Embryonic facial prominence (tissue), 1 donor: ENCODE results near the gene ACTR2.
A peak's percentile ranks its signal among the peaks of the same experiment; 100 is the strongest.
"Not testable (repeated sequence)": the region's sequence is repeated elsewhere in the genome, so short reads cannot be mapped to it uniquely, and the experiment has no call there.

Experiments used
- DNase-seq: peaks from one replicate; pipeline ENCODE4 v3.0.0-alpha.2; 2016; ENCODE audit errors: extremely low spot score

ACTR2 gene

DNA sequence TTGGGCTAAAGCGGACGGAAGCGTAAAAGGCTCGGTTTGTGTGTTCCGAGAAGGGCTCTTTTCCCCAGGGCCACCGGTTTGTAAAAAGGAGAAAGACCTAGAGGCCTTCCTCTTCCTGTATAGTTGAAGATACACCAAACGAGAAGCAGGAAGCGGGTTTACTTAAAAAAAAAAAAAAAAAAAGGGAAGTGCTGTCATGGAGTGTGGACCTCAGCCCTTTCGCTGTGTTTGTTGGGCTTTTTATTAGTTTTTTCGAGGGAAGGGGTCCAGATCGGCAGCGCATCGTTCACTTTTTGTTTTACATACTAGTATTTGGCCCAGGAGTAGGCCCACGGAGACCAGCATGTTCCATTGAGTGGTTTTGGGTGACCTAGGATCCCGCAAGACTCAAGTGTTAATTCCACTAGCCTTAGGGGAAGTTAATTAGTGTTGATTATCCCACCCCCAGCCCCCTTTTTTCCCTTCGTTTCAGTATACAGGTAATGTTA lies 676 bp downstream of the ACTR2 start:
- DNase-seq, result peak; percentile 13

DNA sequence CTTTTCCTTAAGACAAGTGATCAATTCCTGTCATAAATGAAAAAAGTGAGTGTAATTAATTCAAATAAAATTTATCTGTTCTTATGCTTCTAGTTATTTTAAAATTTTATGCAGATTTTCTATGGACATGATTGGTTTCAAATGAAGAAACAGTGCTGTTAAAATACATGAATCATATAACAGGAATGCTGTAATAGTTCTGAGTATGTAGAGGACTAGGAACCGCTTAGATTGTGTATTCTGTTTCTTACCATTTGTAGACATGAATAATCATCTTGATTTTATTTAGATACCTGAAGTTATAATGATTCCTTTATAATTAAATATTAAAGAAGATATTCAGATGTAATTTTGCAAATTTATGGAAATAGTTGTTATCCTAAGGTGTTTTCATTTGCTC lies 3.5 kb downstream of the ACTR2 start:
- DNase-seq, result no peak

DNA sequence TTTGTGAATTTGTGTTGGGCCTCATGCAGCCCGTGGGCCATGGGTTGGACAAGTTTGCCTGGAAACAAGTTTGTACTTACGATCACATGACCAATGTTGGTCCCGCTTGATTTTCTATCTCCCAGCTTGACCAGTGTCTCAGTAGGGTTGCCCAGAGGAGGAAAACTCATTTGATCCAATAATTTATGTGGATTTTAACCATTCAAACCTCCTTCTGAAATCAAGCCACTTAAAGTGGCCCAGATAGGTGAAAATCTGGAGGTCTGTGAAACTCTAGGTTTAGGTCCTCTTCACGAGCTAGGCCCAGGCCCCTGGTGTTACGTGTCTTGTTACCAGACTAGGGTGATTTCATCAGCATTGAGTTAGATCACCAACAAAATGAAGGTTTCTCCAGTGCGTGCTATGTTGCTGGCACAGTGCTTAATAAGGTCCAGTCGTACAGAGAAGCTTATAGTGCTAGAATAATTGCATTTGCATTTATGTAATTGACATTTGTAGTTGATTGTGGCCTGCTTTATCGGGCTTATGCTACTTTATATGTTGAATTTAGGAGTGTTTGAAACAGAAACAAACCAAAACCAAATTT lies 4.4 kb downstream of the ACTR2 start:
- no peak for DNase-seq

DNA sequence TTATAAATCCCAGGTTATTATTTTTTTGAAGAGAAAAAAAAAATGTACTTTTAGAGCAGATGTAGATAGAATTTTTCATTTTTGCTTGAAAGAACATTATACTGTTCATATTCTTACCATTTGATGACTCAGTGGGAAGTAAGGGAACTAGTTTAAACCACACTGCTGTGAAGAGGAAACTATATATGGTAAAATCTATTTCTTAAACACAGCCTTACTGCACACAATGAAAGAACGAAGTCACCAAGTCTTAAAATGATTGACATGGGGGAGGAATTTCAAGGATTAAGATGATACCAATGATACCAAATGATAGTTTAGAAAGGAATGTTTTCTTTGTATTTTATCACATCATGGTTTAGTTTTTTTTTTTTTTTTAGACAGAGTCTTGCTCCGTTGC lies 5.0 kb downstream of the ACTR2 start:
- DNase-seq, result no peak

DNA sequence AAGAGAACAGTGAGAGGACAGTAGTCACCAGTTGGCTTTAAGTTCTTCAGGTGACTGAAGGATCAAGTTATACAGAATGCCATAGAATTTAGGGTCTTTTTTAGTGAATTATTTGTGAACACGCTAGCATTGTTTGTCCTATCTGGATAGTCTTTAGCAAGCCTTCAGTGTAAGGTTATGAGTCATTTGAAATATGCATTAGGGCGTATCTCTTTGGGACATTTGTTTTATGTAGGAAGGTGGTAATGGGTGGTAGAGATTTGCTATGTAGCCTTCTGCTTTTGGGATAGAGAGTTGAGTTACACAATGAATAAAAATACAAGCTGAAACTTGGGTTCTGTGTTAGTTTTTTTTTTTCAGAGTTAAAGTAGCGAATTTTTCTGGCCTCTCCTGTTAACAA lies 13.0 kb downstream of the ACTR2 start:
- DNase-seq, result no peak

DNA sequence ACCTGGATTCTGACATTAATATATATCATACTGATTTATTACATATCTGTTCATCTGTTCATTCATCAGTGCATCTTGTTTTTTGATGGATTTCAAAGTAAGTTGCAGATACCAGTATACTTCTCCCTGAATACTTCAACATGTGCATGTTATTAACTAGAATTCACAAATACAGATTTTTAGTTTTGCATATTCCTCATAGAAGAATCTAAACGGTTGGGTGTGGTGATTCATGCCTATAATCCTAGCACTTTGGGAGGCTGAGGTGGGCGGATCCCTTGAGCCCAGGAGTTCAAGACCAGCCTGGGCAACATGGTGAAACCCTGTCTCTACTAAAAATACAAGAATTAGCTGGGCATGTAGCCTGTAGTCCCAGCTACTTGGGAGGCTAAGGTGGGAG lies 16.8 kb downstream of the ACTR2 start:
- not testable (repeated sequence) for DNase-seq

DNA sequence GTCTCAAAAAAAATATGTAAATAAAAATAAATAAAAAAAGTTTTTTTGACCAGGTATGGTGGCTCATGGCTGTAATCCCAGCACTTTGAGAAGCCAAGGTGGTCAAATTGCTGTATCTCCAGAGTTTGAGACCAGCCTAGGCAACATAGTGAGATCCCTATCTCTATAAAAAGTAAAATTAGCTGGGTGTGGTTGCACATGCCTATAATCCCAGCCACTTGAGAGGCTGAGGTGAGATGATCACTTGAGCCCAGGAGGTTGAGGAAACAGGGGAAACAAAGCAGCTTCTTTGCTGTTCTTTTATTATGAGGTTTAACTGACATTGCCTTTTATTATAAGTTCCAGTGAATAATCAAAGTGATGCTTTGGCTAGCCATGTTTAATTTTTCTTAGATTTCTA lies 25.0 kb downstream of the ACTR2 start:
- DNase-seq, result no peak

DNA sequence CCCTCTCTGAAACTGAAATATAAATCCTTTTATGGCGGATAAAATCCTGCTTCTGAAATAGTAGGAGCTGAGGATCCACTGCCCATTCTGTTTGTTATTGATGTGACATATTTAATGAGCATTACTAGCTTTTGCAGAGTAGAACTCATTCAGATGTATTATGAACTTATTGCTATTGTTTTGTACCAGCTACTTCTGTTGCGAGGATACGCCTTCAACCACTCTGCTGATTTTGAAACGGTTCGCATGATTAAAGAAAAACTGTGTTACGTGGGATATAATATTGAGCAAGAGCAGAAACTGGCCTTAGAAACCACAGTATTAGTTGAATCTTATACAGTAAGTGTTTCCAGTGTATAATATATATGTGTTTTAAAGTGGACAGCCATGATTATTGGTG lies 27.7 kb downstream of the ACTR2 start:
- DNase-seq, result no peak

DNA sequence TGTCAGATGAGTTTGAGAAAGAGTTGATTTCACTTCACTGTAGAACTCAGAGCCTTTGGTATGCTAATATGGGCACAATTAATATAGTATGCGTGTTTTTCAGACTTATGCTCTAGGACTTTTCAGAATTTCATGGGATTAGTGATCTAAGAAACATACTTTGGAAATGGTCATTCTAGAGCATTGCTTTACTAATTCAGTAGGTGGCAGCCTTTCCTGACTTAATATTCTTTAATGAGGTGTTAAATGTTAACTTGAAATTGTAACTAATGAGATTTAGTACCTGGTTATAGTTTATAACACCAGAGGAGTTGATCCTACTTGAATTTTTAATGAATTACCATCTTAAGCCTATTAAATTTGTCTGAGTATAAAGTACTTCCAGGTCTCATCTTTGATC lies 28.4 kb downstream of the ACTR2 start:
- DNase-seq, result no peak

DNA sequence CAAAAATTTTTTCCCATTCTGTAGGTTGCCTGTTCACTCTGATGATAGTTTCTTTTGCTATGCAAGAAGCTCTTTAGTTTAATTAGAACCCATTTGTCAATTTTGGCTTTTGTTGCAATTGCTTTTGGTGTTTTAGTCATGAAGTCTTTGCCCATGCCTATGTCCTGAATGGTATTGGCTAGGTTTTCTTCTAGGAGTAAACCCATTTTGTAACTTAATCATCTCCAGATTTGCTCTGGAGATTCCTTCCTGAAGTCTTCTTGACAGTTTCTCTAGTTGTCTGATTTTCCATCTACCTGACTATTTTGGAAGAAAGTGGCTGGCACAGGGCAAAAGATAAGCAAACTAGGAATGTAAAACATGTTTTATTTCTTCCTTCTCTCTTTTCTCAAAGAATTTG lies 30.2 kb downstream of the ACTR2 start:
- DNase-seq, result not testable (repeated sequence)

DNA sequence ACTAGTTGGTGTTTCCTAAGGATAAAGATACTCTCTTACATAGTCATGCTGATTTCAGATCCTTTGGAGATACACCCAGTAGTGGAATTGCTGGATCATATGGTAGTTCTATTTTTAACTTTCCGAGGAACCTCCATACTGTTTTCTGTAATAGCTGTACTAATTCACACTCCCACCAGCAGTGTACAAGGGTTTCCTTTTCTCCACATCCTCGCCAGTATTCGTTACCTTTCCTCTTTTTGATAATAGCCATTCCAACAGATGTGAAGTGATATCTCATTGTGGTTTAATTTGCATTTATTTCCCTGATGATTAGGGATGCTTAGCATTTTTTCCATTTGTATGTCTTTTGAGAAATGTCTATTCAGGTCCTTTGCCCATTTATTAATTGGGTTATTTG lies 34.0 kb downstream of the ACTR2 start:
- DNase-seq, result no peak

DNA sequence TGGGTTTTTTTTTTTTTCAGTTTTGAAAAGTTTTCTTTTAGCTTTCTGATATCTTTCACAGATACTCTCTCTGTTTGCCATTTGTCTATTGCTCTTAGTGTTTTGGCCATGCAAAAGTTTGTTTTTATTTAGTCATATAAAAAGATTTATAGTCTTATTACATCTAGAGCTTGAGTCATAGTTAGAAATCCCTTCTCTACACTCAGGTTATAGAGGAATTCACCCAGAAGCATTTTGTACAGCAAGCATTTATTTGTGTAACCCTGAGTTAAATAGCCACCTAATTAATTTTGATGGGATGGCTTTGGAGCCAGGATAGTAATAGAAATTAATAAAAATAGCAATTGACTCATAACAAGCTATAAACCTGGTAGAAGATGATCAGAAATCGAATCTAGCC lies 35.6 kb downstream of the ACTR2 start:
- DNase-seq, result no peak

DNA sequence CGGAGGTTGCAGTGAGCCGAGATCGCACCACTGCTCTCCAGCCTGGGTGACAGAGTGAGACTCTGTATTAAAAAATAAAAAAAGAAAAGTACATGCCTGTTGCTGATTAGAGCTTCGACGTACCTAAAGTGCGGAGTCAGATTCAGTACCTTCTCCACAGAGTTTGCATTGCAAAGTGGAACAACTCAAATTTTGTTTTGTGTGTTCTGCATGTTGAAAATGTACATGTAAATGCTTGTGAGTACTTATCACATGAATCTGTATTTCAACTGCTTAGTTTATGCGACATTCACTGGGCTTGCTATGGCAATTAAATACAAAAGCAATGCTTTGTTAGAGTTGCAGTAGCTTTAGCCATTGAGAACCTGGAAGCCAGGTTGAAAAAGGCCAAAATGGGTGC lies 36.4 kb downstream of the ACTR2 start:
- DNase-seq, result no peak

DNA sequence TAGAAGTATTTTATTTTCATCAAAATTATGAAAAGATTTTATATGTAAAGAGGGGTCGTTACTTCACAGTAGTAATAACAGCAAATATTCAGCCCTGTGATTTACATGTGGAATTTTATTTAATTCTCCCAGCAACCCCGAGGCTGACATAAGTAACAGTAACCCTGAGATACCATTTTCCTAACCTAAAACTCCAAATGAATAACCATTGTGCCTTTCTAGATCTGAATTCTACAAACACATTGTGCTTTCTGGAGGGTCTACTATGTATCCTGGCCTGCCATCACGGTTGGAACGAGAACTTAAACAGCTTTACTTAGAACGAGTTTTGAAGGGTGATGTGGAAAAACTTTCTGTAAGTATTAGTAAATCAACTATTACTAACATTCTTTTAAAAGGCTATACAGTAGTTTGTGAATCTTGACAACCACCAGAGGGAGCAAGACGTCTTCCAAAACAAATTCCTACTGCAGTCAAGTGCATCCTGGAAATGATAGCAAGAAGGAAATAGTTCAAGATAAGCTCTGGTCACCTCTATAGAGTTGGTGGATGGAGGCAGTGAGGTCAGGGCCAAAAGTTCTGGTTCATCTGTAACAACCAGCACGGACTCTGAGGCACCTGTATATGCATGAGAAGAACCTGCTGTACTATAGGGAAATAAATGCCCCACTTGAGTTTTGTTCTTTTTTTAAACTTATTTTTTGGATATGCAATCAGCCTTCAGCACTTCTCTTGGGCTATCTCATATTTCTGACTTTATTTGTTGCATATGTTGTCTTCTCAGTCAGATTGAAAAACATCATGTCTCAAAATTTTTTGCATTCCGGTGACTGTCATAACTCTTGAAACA lies 37.4 kb downstream of the ACTR2 start:
- DNase-seq, result peak; percentile 73

DNA sequence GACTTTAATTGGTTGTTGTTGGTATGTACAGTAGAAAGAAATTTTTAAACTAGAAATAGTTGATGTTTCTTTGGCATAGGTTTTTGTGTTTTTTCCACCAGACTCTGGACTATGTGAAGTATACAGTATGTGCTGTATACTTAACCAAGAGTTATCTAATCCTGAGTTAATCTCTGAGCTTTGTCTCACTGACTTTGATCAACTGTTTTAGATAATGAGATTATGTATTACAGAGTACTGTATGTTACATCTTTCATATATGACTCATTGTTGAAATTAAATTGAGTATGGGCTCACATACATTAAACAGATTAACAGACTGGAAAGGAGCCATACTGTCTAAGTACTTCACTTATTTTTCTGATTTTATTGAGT lies 38.0 kb downstream of the ACTR2 start:
- DNase-seq, result no peak

DNA sequence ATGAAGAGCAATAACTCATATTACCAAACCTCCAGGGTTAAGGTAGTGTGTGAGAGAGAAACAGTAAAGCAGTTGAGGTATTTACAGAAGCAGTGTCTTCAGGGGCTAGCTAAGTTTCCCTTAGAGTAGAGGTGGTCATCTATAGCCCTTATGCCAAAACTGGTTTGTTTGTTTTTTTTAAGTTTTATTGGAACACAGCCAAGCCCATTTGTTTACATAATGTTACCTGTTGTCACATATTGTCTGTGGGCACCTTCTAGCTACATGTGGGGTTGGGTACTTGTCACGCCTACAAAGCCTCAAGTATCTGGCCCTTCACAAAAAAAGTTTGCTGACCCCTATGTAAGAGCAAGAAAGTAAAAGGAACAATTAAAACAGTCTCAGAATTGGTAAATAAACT lies 39.4 kb downstream of the ACTR2 start:
- DNase-seq, result no peak

DNA sequence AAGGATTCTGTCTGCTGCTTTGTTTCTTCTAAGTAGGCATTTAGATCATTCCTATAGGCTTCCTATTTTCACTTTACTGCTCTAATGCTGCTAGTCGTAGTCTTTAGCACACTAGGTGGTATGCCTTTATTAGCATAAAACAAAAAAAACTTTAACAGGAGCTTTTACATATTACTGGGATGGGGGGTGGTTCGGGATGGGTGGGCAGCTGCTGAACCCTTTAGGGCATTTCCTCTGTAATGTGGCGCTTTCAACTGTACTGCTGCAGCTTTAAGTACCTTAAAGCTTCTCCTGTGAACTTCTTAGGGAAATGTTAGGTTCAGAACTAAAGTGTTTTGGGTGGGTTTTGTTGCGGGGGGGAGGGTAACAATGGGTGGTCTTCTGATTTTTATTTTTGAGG lies 41.3 kb downstream of the ACTR2 start:
- DNase-seq, result no peak

DNA sequence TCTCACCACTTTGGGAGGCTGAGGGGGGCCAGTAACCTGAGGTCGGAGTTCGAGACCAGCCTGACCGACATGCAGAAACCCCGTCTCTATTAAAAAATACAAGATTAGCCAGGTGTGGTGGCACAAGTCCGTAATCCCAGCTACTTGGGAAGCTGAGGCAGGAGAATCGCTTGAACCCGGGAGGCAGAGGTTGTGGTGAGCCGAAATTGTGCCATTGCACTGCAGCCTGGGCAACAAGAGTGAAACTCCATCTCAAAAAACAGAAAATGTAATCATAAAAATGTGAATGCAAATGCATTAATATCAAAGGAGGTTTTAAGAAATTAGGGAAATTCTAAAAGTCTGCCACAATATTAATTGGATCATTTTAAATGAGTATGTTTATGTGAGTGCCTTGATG lies 45.7 kb downstream of the ACTR2 start:
- DNase-seq, result no peak

DNA sequence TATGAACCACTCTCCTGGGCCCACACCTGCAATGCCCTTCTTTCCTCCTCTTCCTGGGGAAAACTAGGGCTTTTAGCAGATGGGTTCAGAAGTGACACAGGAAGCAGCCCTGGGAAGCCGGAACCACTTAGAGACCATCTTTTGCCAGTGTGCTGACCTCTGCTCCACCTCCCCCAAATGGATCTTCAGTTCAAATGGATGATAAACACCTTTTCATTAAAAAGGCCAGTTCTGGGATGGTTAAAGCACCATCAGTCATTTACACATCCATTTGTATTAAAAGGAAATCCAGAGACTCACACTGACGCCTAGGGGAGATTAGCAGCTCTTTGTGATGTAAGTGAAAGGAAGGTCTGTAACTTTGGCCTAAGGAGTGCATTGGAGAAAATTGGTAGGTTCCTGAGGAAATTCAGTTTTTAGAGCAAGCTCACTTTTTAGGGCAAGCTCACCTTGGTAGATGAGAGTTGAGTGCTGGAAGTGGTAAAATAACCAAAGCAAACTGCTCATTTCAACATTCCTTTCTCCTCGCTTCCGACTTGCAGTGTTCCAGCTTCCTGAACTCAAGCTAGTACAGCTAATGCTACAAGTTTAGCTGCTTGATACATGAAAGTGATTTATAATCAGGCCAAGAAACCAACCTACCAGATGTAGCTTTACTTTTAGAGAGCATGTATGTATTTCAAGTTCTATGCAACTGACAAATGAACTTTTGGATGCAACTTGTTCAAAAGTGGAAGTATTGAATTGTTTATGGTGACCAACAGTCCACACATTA lies 47.7 kb downstream of the ACTR2 start:
- no peak for DNase-seq

DNA sequence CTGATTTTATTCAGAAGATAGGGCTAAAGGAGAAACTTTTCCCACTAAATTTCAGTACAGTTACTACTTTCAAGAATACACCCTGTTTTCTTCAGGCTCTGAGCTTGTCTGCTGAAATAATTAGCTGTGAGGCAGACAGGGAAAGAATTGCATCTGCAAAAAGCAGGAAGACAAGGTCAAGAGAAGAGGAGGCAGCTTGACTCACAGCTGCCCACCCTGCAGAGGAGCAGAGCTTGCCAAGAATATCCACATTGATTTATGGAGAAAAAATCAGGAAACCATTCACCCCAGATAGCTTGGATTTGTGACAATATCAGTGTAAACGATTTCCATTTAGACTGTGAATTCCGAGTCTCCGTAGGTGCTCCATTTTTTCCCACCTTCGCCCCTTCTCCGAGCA lies 49.0 kb downstream of the ACTR2 start:
- DNase-seq, result no peak

DNA sequence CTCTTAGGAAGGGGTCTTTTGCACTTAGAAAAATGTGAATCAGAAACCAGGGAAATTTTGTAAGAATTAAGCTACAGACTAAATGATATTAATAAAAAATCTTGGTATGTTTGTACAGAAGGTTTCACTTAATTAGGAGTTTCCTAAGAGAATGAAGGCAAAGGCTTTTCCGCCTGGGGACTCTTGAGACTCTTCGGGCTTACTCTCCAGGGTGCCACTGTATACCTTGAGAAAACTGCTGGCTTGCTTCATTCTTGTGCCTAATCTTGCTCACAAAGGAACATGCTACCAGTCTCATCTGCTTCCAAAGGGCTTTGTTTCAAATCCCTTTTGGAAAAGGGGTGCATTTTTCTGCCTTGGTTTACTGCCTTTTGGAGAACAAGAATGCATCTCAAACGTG lies 49.5 kb downstream of the ACTR2 start:
- DNase-seq, result no peak

DNA sequence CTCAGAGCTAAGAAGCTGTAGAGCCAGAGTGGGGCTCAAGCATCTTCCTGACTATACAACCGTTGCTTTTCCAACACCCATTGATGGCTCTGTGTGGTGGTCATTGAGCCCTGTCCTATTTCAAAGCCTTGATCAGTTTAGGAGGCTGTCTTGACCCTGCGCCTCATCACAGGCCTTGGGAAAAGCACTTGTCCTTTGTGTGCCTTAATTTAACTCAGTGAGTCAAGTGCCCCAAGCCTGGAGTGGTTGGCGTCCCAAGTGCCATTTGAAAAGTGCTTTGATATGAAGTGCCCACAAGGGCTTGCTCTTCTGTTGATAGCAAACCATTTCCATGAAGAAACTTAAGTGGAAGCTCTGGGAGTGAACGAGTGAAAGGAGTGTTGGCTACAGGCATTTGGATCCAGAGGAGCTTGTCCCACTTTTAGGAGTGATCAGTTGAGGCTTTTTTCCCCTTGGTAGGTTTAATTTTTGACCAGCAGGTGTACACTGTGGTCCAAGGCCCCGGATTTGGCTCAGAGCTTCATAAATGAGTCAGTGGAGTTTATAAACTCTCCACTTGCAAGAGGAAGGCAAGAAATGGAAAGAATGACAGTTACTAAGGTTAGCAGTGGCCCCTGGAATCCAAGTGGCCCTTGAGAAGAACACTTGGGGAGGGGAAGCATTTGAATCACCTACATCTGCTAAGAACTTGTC lies 50.3 kb downstream of the ACTR2 start:
- DNase-seq, result no peak
